GM12865 (cell line): ENCODE results near the gene ZFP62.
"Not testable (repeated sequence)": the region's sequence is repeated elsewhere in the genome, so short reads cannot be mapped to it uniquely, and the experiment has no call there.

Experiments
- DNase-seq: peaks from one replicate; pipeline ENCODE4 v3.0.0; 2010; ENCODE audit warnings: low read depth
- H3K4me3 ChIP-seq: 2 replicates; pipeline ENCODE4 v1.5.1; 2011; ENCODE audit warnings: mild to moderate bottlenecking, low read depth, low read length, control low read depth
- TF ChIP-seq, protein P1 (sequence below): IDR thresholded peaks from 2 replicates; pipeline ENCODE4 v1.5.1; 2011; ENCODE audit warnings: low read length, control low read depth, low read depth, inconsistent platforms; ENCODE audit not compliant: insufficient read depth; ENCODE audit errors: missing control alignments

Gene ZFP62

DNA sequence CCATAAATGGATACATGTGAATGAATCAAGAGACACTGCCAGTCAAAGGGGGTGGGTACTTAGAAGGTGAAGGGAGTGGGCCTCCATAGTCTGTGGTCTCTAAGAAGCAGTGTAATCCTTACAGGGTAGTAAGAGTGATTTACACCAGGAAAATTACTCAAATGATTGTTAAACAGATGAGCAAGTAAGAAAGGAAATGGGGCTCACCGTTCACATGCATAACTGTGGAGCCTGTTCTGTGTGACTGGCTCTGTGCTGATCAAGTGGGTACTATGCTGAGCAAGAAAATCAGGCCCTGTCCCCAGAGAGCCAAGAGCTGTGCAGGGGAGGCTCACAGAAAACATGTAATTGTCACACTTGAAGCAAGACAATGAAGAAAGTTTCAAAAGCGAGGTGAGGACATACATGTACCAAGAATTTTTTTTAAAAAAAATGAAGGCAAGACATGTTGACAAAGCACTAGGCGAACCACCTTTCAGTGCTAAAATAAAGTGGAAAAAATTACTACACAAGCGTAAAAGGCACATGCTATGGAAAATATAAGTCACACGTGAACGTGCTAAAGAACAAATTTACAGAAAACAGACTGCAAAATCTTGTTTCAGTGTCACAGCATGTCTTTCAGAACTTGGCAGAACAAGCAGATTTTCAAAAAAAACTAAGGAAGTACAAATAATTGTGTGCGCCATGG lies 40.4 kb upstream of the ZFP62 start:
- TF ChIP-seq, protein P1, sequence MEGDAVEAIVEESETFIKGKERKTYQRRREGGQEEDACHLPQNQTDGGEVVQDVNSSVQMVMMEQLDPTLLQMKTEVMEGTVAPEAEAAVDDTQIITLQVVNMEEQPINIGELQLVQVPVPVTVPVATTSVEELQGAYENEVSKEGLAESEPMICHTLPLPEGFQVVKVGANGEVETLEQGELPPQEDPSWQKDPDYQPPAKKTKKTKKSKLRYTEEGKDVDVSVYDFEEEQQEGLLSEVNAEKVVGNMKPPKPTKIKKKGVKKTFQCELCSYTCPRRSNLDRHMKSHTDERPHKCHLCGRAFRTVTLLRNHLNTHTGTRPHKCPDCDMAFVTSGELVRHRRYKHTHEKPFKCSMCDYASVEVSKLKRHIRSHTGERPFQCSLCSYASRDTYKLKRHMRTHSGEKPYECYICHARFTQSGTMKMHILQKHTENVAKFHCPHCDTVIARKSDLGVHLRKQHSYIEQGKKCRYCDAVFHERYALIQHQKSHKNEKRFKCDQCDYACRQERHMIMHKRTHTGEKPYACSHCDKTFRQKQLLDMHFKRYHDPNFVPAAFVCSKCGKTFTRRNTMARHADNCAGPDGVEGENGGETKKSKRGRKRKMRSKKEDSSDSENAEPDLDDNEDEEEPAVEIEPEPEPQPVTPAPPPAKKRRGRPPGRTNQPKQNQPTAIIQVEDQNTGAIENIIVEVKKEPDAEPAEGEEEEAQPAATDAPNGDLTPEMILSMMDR, result no peak
- H3K4me3 ChIP-seq, result no peak overlapping the region
- DNase-seq, result no peak

DNA sequence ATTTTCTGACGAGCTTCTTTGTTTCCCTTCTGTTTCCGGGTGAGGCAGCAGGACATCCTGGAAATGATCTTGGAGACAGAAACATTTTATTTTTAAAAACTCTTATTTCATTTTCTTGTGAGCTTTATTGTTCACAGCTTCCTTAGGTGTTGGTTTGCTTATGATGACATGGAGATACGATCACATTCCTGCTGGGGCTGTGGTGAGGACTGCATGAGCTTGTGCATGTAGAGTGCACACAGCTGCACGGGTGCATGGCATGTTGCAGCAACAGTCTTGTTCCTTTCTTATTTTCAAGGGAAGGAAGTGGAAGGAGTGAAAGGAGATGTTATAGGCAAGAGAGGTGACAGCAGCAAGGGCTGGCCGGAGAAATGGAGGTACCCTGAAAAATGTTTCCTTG lies 39.1 kb upstream of the ZFP62 start:
- no peak for DNase-seq
- no peak overlapping the region for H3K4me3 ChIP-seq
- TF ChIP-seq, protein P1, result no peak

DNA sequence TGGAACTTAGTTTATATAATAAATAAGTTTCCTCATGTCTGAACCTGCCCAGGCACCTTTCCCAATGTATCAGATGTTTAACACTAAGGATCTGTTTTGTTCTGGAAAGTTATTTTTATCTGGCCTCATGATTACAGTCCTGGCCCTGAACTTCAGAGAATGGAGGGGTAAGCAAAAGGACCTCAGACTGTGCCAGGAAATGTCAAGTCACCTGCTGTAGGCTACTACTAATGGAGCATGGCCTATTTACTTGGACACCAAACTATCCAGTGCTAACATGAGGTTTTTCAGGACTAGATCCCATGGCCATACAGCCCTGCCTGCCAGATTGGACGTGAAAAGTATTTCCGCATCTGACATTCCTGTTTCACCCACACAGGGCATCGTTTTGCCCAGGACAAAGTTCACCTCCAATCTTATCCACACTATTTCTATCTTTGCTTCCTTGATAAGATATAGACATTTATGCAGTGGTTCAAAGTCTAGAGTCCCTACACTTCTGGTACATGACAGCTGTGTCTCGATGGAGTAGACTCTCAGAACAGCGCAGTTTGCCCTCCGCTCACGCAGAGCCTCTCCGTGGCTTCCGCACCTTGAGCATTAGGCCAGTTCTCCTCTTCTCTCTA lies 37.7 kb upstream of the ZFP62 start, which contains the start of gene BTNL8:
Gene BTNL8, plus strand, starts transcription at position 539 of the 626 bp plus-strand sequence. CDS start 152 bp downstream, outside the sequence.
- no peak for DNase-seq
- TF ChIP-seq, protein P1, result no peak
- H3K4me3 ChIP-seq, result no peak within 1 kb of the TSS

DNA sequence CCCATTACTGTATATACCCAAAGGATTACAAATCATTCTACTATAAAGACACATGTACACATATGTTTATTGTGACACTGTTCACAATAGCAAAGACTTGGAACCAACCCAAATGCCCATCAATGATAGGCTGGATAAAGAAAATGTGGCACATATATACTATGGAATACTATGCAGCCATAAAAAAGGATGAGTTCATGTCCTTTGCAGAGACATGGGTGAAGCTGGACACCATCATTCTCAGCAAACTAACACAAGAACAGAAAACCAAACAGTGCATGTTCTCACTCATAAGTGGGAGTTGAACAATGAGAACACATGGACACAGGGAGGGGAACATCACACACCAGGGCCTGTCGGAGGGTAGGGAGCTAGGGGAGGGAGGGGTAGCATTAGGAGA lies 34.3 kb upstream of the ZFP62 start:
- DNase-seq, H3K4me3 ChIP-seq: not testable (repeated sequence)

DNA sequence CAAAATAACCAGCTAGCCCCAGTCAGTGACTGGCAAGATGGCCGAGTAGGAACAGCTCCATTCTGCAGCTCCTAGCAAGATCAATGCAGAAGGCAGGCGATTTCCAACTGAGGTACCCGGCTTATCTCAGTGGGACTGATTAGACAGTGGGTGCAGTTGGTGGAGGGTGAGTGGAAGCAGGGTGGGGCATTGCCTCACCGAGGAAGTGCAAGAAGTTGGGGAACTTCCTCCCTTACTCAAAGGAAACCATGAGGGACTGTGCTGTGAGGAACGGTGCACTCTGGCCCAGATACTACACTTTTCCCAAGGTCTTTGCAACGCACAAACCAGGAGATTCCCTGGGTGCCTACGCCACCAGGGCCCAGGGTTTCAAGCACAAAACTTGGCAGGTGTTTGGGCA lies 28.3 kb upstream of the ZFP62 start:
- TF ChIP-seq, protein P1, result no peak
- no peak for DNase-seq

DNA sequence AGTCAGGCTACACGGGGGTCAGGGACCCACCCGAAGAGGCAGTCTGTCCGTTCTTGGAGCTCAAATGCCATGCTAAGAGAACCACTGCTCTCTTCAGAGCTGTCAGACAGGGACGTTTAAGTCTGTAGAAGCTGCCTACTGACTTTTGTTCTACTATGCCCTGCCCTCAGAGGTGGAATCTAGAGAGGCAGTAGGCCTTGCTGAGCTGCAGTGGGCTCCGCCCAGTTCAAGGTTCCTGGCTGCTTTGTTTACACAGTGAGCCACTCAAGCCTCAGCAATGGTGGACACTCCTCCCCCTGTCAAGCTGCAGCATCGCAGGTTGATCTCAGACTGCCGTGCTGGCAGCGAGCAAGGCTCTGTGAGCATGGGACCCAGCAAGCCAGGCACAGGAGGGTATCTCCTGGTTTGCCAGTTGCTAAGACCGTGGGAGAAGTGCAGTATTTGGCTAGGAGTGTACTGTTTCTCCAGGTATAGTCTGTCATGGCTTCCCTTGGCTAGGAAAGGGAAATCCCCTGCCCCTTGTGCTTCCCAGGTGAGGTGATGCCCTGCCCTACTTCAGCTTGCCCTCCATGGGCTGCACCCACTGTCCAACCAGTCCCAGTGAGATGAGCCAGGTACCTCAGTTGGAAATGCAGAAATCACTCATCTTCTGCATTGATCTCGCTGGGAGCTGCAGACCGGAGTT lies 24.9 kb upstream of the ZFP62 start:
- not testable (repeated sequence) for H3K4me3 ChIP-seq, DNase-seq

More for the DNA sequence above, 28.3 kb upstream of the ZFP62 start:
- no peak overlapping the region for H3K4me3 ChIP-seq

DNA sequence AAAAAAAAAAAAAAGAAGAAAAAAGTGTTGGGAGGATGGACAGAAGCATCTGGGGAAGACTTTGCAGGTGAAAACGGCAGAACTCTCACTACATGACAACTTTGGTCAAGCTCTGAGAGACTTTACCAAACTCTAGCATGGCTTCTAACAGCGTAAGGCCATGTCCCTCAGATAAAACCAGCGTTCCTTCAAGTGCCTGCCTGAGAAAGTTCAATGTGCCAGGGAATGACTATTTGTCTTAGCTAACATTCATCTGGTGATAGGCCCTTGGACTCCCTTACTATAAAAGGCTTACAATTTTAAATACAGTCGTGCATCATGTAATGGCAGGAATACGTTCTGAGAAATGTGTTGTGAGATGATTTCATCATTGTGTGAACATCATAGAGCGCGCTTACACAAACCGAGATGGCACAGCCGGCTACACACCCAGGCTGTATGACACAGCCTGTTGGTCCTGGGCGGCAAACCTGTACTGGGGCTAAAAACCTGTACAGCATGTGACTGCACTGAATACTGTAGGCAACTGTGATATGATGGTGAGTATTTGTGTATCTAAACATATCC lies 14.9 kb upstream of the ZFP62 start:
- TF ChIP-seq, protein P1, result no peak
- DNase-seq, result no peak
- no peak overlapping the region for H3K4me3 ChIP-seq
